GM23338 (cell line): ENCODE measurements around the gene SLC7A10. TPM values are rescaled to one million over a fixed set of nuclear protein-coding genes. Genes with fewer than 3 reads are reported as not detected.

Experiments used
- ATAC-seq: fragments of 200-7000 bp; cut with Tn5 transposase; 3 replicates; pipeline ENCODE4 v1.9.1; 2020
- DNase-seq: peaks from one replicate; pipeline ENCODE4 v3.0.0-alpha.2; 2015; ENCODE audit warnings: low spot score
- H2AFZ ChIP-seq: fragments of 200-600 bp; sonication (generic); 2 replicates; pipeline ENCODE4 v1.8.0; 2016; ENCODE audit warnings: antibody characterized with exemption, mild to moderate bottlenecking, moderate library complexity
- H3F3A ChIP-seq: fragments of 200-600 bp; sonication (generic); replicated peaks from 2 replicates; pipeline ENCODE4 v1.8.0; 2017; ENCODE audit warnings: antibody characterized with exemption, mixed run types, low read depth
- H3K27ac ChIP-seq: fragments of 200-600 bp; sonication (generic); 2 replicates; pipeline ENCODE4 v1.6.1; 2016; ENCODE audit warnings: low read depth
- H3K27me3 ChIP-seq: fragments of 200-600 bp; sonication (generic); 2 replicates; pipeline ENCODE4 v1.8.0; 2016; ENCODE audit warnings: mild to moderate bottlenecking, mixed run types, moderate library complexity; ENCODE audit not compliant: insufficient read depth
- H3K36me3 ChIP-seq: fragments of 200-600 bp; sonication (generic); 2 replicates; pipeline ENCODE4 v1.8.0; 2016; ENCODE audit warnings: mild to moderate bottlenecking; ENCODE audit not compliant: insufficient read depth
- H3K4me1 ChIP-seq: fragments of 200-600 bp; sonication (generic); 2 replicates; pipeline ENCODE4 v1.8.0; 2016; ENCODE audit warnings: mild to moderate bottlenecking, moderate library complexity; ENCODE audit not compliant: insufficient read depth
- H3K4me2 ChIP-seq: fragments of 200-600 bp; sonication (generic); 2 replicates; pipeline ENCODE4 v1.7.1; 2017; ENCODE audit warnings: mixed run types
- H3K4me3 ChIP-seq: fragments of 200-600 bp; sonication (generic); 2 replicates; pipeline ENCODE4 v1.6.1; 2016; ENCODE audit warnings: mixed run types
- H3K79me2 ChIP-seq: fragments of 200-600 bp; sonication (generic); replicated peaks from 2 replicates; pipeline ENCODE4 v1.8.0; 2017; ENCODE audit warnings: mild to moderate bottlenecking; ENCODE audit not compliant: insufficient read depth
- H3K9me2 ChIP-seq: fragments of 200-600 bp; sonication (generic); 2 replicates; pipeline ENCODE4 v1.8.0; 2017; ENCODE audit not compliant: insufficient read depth
- H4K20me1 ChIP-seq: fragments of 200-600 bp; sonication (generic); replicated peaks from 2 replicates; pipeline ENCODE4 v1.8.0; 2017; ENCODE audit warnings: mild to moderate bottlenecking; ENCODE audit not compliant: insufficient read depth
- H3K27ac Mint-ChIP-seq: 2 replicates; pipeline ENCODE4 v1.8.0; 2020; ENCODE audit warnings: inconsistent platforms, mild to moderate bottlenecking, moderate library complexity, mixed read lengths
- H3K27me3 Mint-ChIP-seq: 3 replicates; pipeline ENCODE4 v1.8.0; 2022; ENCODE audit warnings: low read depth, mild to moderate bottlenecking, moderate library complexity, mixed read lengths, inconsistent platforms; ENCODE audit not compliant: insufficient read depth, poor library complexity
- H3K36me3 Mint-ChIP-seq: 3 replicates; pipeline ENCODE4 v1.8.0; 2021; ENCODE audit warnings: low read depth, mild to moderate bottlenecking, inconsistent platforms, moderate library complexity, mixed read lengths
- H3K4me1 Mint-ChIP-seq: 3 replicates; pipeline ENCODE4 v1.8.0; 2020; ENCODE audit warnings: mild to moderate bottlenecking, inconsistent platforms, mixed read lengths
- H3K4me3 Mint-ChIP-seq: 3 replicates; pipeline ENCODE4 v1.8.0; 2021; ENCODE audit warnings: moderate library complexity, mild to moderate bottlenecking, inconsistent platforms, mixed read lengths
- H3K9me3 Mint-ChIP-seq: 3 replicates; pipeline ENCODE4 v1.8.0; 2020; ENCODE audit warnings: moderate library complexity, mild to moderate bottlenecking, inconsistent platforms, mixed read lengths
- CREB1 ChIP-seq: fragments of 250-450 bp; sonication (Bioruptor Pico); IDR thresholded peaks from 2 replicates; pipeline ENCODE4 v1.5.0; 2020; ENCODE audit warnings: low read depth, mild to moderate bottlenecking, moderate library complexity
- ETS1 ChIP-seq: IDR thresholded peaks from 2 replicates; pipeline ENCODE4 v1.6.1; 2016; ENCODE audit warnings: antibody characterized with exemption
- EZH2phosphoT487 ChIP-seq: fragments of 200-600 bp; sonication (generic); IDR thresholded peaks from one replicate; pipeline ENCODE4 v1.8.1; 2018; ENCODE audit warnings: antibody characterized with exemption; ENCODE audit not compliant: unreplicated experiment
- JUNB ChIP-seq: IDR thresholded peaks from one replicate; pipeline ENCODE4 v1.6.1; 2016; ENCODE audit warnings: antibody characterized with exemption; ENCODE audit not compliant: unreplicated experiment
- POLR2AphosphoS5 ChIP-seq: IDR thresholded peaks from 2 replicates; pipeline ENCODE4 v1.6.1; 2016; ENCODE audit warnings: antibody characterized with exemption, low read depth
- STAT1 ChIP-seq: IDR thresholded peaks from one replicate; pipeline ENCODE4 v1.6.1; 2016; ENCODE audit warnings: antibody characterized with exemption; ENCODE audit not compliant: unreplicated experiment
- ZNF331 ChIP-seq: fragments of 250-450 bp; sonication (Bioruptor Pico); IDR thresholded peaks from 2 replicates; pipeline ENCODE4 v1.5.0; 2020; ENCODE audit warnings: low read depth, mild to moderate bottlenecking, moderate library complexity
- polyA plus RNA-seq: library from polyadenylated mRNA; unstranded; fragments of >200 nt; fragmentation: Nextera tagmentation; extraction: Ambion mirVana; gene quantifications from 2 replicates; pipeline ENCODE4 v1.2.1, GENCODE V29; 2016
- total RNA-seq: library from RNA; depleted of rRNA; stranded (reverse); fragments of >200 nt; shearing (Covaris generic); gene quantifications from 2 replicates; pipeline ENCODE4 v1.2.3, GENCODE V29; 2014

Gene SLC7A10
- total and polyA plus RNA-seq, 2 experiments from 2014 or later = 3.3 to 6.3 TPM

- peaks cover 38% of the 10 kb centered on the region for H3K27me3 Mint-ChIP-seq
- H4K20me1 ChIP-seq = no peaks in the 10 kb centered on the region
- peaks cover 9% of the 10 kb centered on the region for H3K4me1 Mint-ChIP-seq
- H3F3A ChIP-seq = peaks cover 4% of the 10 kb centered on the region; the same call in 1 of the 2 replicates
- H3K4me2 ChIP-seq = peak overlapping the region; percentile 91
- H3K4me3 ChIP-seq = peak overlapping the region; percentile 66; the same call in 1 of the 2 replicates
- H3K27me3 ChIP-seq = peaks cover 42% of the 10 kb centered on the region
- 0 out of 2 replicates have a peak, but pooled peaks cover 4% of the 10 kb centered on the region for H3K4me1 ChIP-seq
- no peaks in the 10 kb centered on the region for H3K36me3 ChIP-seq
- TF ChIP-seq STAT1 (no peak), CREB1 (CRISPR knock-in tag) (no peak), POLR2AphosphoS5 (no peak)
- no peak overlapping the region for H3K4me3 Mint-ChIP-seq
- H3K27ac Mint-ChIP-seq = no peak overlapping the region
- ATAC-seq (no peak), DNase-seq (no peak)
- peaks cover 27% of the 10 kb centered on the region for H3K9me3 Mint-ChIP-seq
- H3K36me3 Mint-ChIP-seq = peaks cover 16% of the 10 kb centered on the region
- H3K79me2 ChIP-seq = no peaks in the 10 kb centered on the region
- no peaks in the 10 kb centered on the region for H3K9me2 ChIP-seq
- H3K27ac ChIP-seq = no peak overlapping the region
- no peak overlapping the region for H2AFZ ChIP-seq
Observed at GRCh38 chr19:33227870-33228599, 2.4 kb upstream of the SLC7A10 start.

GRCh38 chr19:33227242-33227650, 1.6 kb upstream of the SLC7A10 start:
- Histone ChIP-seq H3K27me3 (peaks cover 42% of the 10 kb centered on the region), H3K27ac (no peak overlapping the region), H3K79me2 (no peaks in the 10 kb centered on the region), H3F3A (peaks cover 4% of the 10 kb centered on the region; the same call in 1 of the 2 replicates), H3K4me2 (peak overlapping the region; percentile 91), H3K36me3 (no peaks in the 10 kb centered on the region), H3K9me2 (no peaks in the 10 kb centered on the region), H4K20me1 (no peaks in the 10 kb centered on the region), H2AFZ (peak overlapping the region; percentile 97), H3K4me1 (0 out of 2 replicates have a peak, but pooled peaks cover 4% of the 10 kb centered on the region), H3K4me3 (peak overlapping the region; percentile 66)
- peaks cover 16% of the 10 kb centered on the region for H3K36me3 Mint-ChIP-seq
- H3K27me3 Mint-ChIP-seq = peaks cover 38% of the 10 kb centered on the region
- peaks cover 27% of the 10 kb centered on the region for H3K9me3 Mint-ChIP-seq
- TF ChIP-seq ETS1 (no peak), POLR2AphosphoS5 (no peak), JUNB (no peak), EZH2phosphoT487 (no peak)
- DNase-seq (peak; percentile 76), ATAC-seq (peak; percentile 34)
- no peak overlapping the region for H3K27ac Mint-ChIP-seq
- H3K4me3 Mint-ChIP-seq = peak overlapping the region; percentile 75
- peaks cover 9% of the 10 kb centered on the region for H3K4me1 Mint-ChIP-seq

GRCh38 chr19:33226550-33227241, 1.0 kb upstream of the SLC7A10 start:
- Histone ChIP-seq H3F3A (peaks cover 4% of the 10 kb centered on the region; the same call in 1 of the 2 replicates), H3K4me2 (peak overlapping the region; percentile 91), H3K9me2 (no peaks in the 10 kb centered on the region), H3K4me1 (0 out of 2 replicates have a peak, but pooled peaks cover 4% of the 10 kb centered on the region), H3K79me2 (no peaks in the 10 kb centered on the region), H3K27me3 (peaks cover 42% of the 10 kb centered on the region), H3K36me3 (no peaks in the 10 kb centered on the region), H3K27ac (no peak overlapping the region), H2AFZ (peak overlapping the region; percentile 97), H4K20me1 (no peaks in the 10 kb centered on the region), H3K4me3 (peak overlapping the region; percentile 66)
- peaks cover 27% of the 10 kb centered on the region for H3K9me3 Mint-ChIP-seq
- ATAC-seq (peak; percentile 81), DNase-seq (peak; percentile 96)
- peaks cover 16% of the 10 kb centered on the region for H3K36me3 Mint-ChIP-seq
- peaks cover 9% of the 10 kb centered on the region for H3K4me1 Mint-ChIP-seq
- no peak overlapping the region for H3K27ac Mint-ChIP-seq
- TF ChIP-seq POLR2AphosphoS5 (0 out of 2 replicates have a peak, but pooled peaks have one; percentile 23), ZNF331 (CRISPR knock-in tag) (no peak)
- H3K4me3 Mint-ChIP-seq = peak overlapping the region; percentile 75
- peaks cover 38% of the 10 kb centered on the region for H3K27me3 Mint-ChIP-seq
